Measurements from ENCODE around the gene LAIR2. TPM values are rescaled to one million over a fixed set of nuclear protein-coding genes. Genes with fewer than 3 reads are reported as not detected.

LAIR2 gene
- total RNA-seq, 4 donors from 2014 or later, result 3.2 TPM; not detected in 3

GRCh38 chr19:54484451-54484850 is 18.2 kb upstream of the LAIR2 start:
- H3K27ac ChIP-seq, result no peak overlapping the region
- no peak overlapping the region for H3K4me3 ChIP-seq
- no peak for TF ChIP-seq CTCF (IDR thresholded peaks at IDR 0.05)
- TF ChIP-seq EP300 (IDR thresholded peaks at IDR 0.05; ENCODE audit: low read depth), result no peak
- TF ChIP-seq POLR2AphosphoS5 (IDR thresholded peaks at IDR 0.05), result no peak
- no peak for TF ChIP-seq POLR2A (IDR thresholded peaks at IDR 0.05)
- in situ Hi-C loops (cut with MboI; ENCODE audit: low pct_ligation_motif_present in 1 of 4, low pct_unique_long_range_greater_than_20kb in 1 of 4, low sequenced_read_pairs in 3 of 4), result loop anchor here in 2 of 4 donors (10.0 kb wide), 1 partner anchor 190 kb away; no protein-coding TSS in a partner anchor
- H3K27me3 ChIP-seq, result peaks cover 31% of the 10 kb centered on the region
- no peaks in the 10 kb centered on the region for H3K36me3 ChIP-seq
- 83 to 89% methylated on average over 4 to 10 of the region's 10 CpGs for WGBS, 2 donors (ENCODE audit: low coverage in 1 of 2)
- no peak for DNase-seq
- intact Hi-C loops (cut with DNase I; ENCODE audit: low total_unique reads), result no loop called here
- no peaks in the 10 kb centered on the region for H3K9me3 ChIP-seq
- peaks cover 0 to 8% (median 0%) of the 10 kb centered on the region in 4 donors for H3K4me1 ChIP-seq

- WGBS, 2 donors (ENCODE audit: low coverage in 1 of 2), result 70% methylated on average over 5 of the region's 5 CpGs
- DNase-seq, result no peak
- in situ Hi-C loops (cut with MboI; ENCODE audit: low pct_ligation_motif_present in 1 of 4, low pct_unique_long_range_greater_than_20kb in 1 of 4, low sequenced_read_pairs in 3 of 4) (loop anchor here in 2 of 4 donors (10.0 kb wide), 1 partner anchor 189 kb away; no protein-coding TSS in a partner anchor), intact Hi-C loops (cut with DNase I; ENCODE audit: low total_unique reads) (no loop called here)
- H3K27me3 ChIP-seq, result peaks cover 20% of the 10 kb centered on the region
- H3K4me3 ChIP-seq, result no peak overlapping the region
- no peaks in the 10 kb centered on the region for H3K36me3 ChIP-seq
- H3K27ac ChIP-seq, result no peak overlapping the region
- no peaks in the 10 kb centered on the region for H3K9me3 ChIP-seq
- no peak for TF ChIP-seq CTCF (IDR thresholded peaks at IDR 0.05)
- no peak for TF ChIP-seq EP300 (IDR thresholded peaks at IDR 0.05; ENCODE audit: low read depth)
- TF ChIP-seq POLR2AphosphoS5 (IDR thresholded peaks at IDR 0.05), result no peak
- no peak for TF ChIP-seq POLR2A (IDR thresholded peaks at IDR 0.05)
- peaks cover 0 to 8% (median 0%) of the 10 kb centered on the region in 4 donors for H3K4me1 ChIP-seq
Observed at GRCh38 chr19:54485851-54486250, 16.8 kb upstream of the LAIR2 start.

GRCh38 chr19:54489341-54489740 is 13.3 kb upstream of the LAIR2 start:
- H3K36me3 ChIP-seq, result no peaks in the 10 kb centered on the region
- TF ChIP-seq CTCF (IDR thresholded peaks at IDR 0.05) (no peak), POLR2A (IDR thresholded peaks at IDR 0.05) (no peak), EP300 (IDR thresholded peaks at IDR 0.05; ENCODE audit: low read depth) (no peak), POLR2AphosphoS5 (IDR thresholded peaks at IDR 0.05) (no peak)
- H3K4me3 ChIP-seq, result no peak overlapping the region
- H3K27me3 ChIP-seq, result peaks cover 25% of the 10 kb centered on the region
- WGBS, 2 donors (ENCODE audit: low coverage in 1 of 2), result 50 to 75% methylated on average over 7 of the region's 7 CpGs
- in situ Hi-C loops (cut with MboI; ENCODE audit: low pct_ligation_motif_present in 1 of 4, low pct_unique_long_range_greater_than_20kb in 1 of 4, low sequenced_read_pairs in 3 of 4) (loop anchor here in 2 of 4 donors (10.0 kb wide), 1 partner anchor 185 kb away; no protein-coding TSS in a partner anchor), intact Hi-C loops (cut with DNase I; ENCODE audit: low total_unique reads) (no loop called here)
- no peak overlapping the region for H3K27ac ChIP-seq
- no peak for DNase-seq
- no peaks in the 10 kb centered on the region for H3K4me1 ChIP-seq
- no peaks in the 10 kb centered on the region for H3K9me3 ChIP-seq

- H3K27ac ChIP-seq, result no peak overlapping the region
- no peaks in the 10 kb centered on the region for H3K4me1 ChIP-seq
- intact Hi-C loops (cut with DNase I; ENCODE audit: low total_unique reads), result no loop called here
- TF ChIP-seq POLR2AphosphoS5 (IDR thresholded peaks at IDR 0.05) (no peak), CTCF (IDR thresholded peaks at IDR 0.05) (no peak), EP300 (IDR thresholded peaks at IDR 0.05; ENCODE audit: low read depth) (no peak)
- H3K4me3 ChIP-seq, result no peak overlapping the region
- 63 to 69% methylated on average over 4 to 9 of the region's 9 CpGs for WGBS, 2 donors (ENCODE audit: low coverage in 1 of 2)
- peaks cover 21% of the 10 kb centered on the region for H3K27me3 ChIP-seq
- no peaks in the 10 kb centered on the region for H3K36me3 ChIP-seq
- in situ Hi-C loops (cut with MboI; ENCODE audit: low pct_ligation_motif_present in 1 of 4, low pct_unique_long_range_greater_than_20kb in 1 of 4, low sequenced_read_pairs in 3 of 4), result loop anchor here in 2 of 4 donors (10.0 kb wide), 1 partner anchor 185 kb away; no protein-coding TSS in a partner anchor
- H3K9me3 ChIP-seq, result no peaks in the 10 kb centered on the region
- no peak for DNase-seq
Observed at GRCh38 chr19:54489766-54490165, 12.9 kb upstream of the LAIR2 start.
